Motor neuron (in vitro differentiated cells): ENCODE data around the gene TIPRL. TPM values are rescaled to one million over a fixed set of nuclear protein-coding genes. Genes with fewer than 3 reads are reported as not detected.

Source experiments
- ATAC-seq, 8 experiments: fragments of 200-7000 bp; cut with Tn5 transposase; replicated peaks in 6 of 8; 2 replicates each; pipeline ENCODE4 v1.8.0; 2021; ENCODE audit warnings: mild to moderate bottlenecking in 8 of 8, moderate library complexity in 8 of 8
- H3K27ac ChIP-seq, 2 donors: fragments of 250-450 bp; sonication (Bioruptor Pico); 2 replicates each; pipeline ENCODE4 v1.9.0; 2021; ENCODE audit warnings: antibody characterized with exemption in 2 of 2, mild to moderate bottlenecking in 2 of 2, moderate library complexity in 1 of 2
- H3K4me1 ChIP-seq, 2 donors: fragments of 250-450 bp; sonication (Bioruptor Pico); replicated peaks in 1 of 2; 2 replicates each; pipeline ENCODE4 v1.6.1; 2021; ENCODE audit warnings: antibody characterized with exemption in 2 of 2, mild to moderate bottlenecking in 2 of 2, moderate library complexity in 1 of 2
- H3K4me3 ChIP-seq, 5 donors: fragments of 250-450 bp; sonication (Bioruptor Pico); 2 replicates each; pipeline ENCODE4 v1.9.0; 2021; ENCODE audit warnings: antibody characterized with exemption in 5 of 5, mild to moderate bottlenecking in 5 of 5, moderate library complexity in 4 of 5
- WGBS, 10 experiments: fragments of 450-650 bp; shearing (Covaris generic); methylation state at CpG; one replicate each; pipeline ENCODE4 v1.0.0; 2022; 5-methylcytosine and 5-hydroxymethylcytosine counted together
- in situ Hi-C, 9 experiments: fragments of 400-800 bp; cut with MboI; loops; one replicate each; pipeline ENCODE4 v1.15.0; 2021; ENCODE audit warnings: low sequenced_read_pairs in 9 of 9, low pct_unique_long_range_greater_than_20kb in 2 of 9; ENCODE audit not compliant: unreplicated experiment in 9 of 9
- total RNA-seq, 8 experiments: library from RNA; unstranded; fragments of 300-600 nt; gene quantifications; 2 replicates each; pipeline versions ENCODE4 v1.2.3 to v1.2.4, GENCODE V29; 2022

Gene TIPRL
- total RNA-seq = 100 to 1,000 TPM in 1 of 8 experiments, 10 to 100 TPM in 7; 27.1 to 103 (median 59.4) TPM

- in situ Hi-C loops = no loop called here
- 0 to 9% (median 1%) methylated on average over 1 to 21 of the region's 56 CpGs; no CpG with 5 or more reads in 2 of the 10 experiments for WGBS, 10 experiments
- peak within 1 kb of the TSS; percentile 82 to 84 for H3K27ac ChIP-seq
- ATAC-seq = peak; percentile 88 to 96 (median 93)
- H3K4me3 ChIP-seq = peak within 1 kb of the TSS; percentile 57 to 92 (median 81)
- H3K4me1 ChIP-seq = peaks cover 0 to 12% of the 10 kb centered on the region in 2 donors
These were observed at the start of gene TIPRL for GRCh38 chr1:168178638-168179437. TIPRL (plus strand) TSS chr1:168178962; CDS start chr1:168179078, 116 bp downstream.

GRCh38 chr1:168129933-168130332 lies 48.8 kb upstream of the TIPRL start:
- Histone ChIP-seq H3K27ac (no peak overlapping the region), H3K4me1 (peaks cover 8 to 9% of the 10 kb centered on the region in 2 donors), H3K4me3 (no peak overlapping the region)
- ATAC-seq = no peak
- in situ Hi-C loops = no loop called here
- 74 to 100% (median 90%) methylated on average over 1 to 6 of the region's 6 CpGs; no CpG with 5 or more reads in 1 of the 10 experiments for WGBS, 10 experiments

- in situ Hi-C loops = no loop called here
- peak overlapping the region in 2 of 5 donors; percentile 73 to 89 for H3K4me3 ChIP-seq
These were observed 44.6 kb upstream of the TIPRL start for GRCh38 chr1:168134132-168134531.

GRCh38 chr1:168134642-168135041 lies 44.1 kb upstream of the TIPRL start:
- peaks cover 18 to 20% of the 10 kb centered on the region in 2 donors for H3K4me1 ChIP-seq
- in situ Hi-C loops = no loop called here
- WGBS, 10 experiments = 40 to 100% (median 82%) methylated on average over 1 to 6 of the region's 7 CpGs; no CpG with 5 or more reads in 1 of the 10 experiments
- no peak for ATAC-seq
- H3K4me3 ChIP-seq = peak overlapping the region in 4 of 5 donors; percentile 73 to 98 (median 92)
- H3K27ac ChIP-seq = no peak overlapping the region

More at GRCh38 chr1:168134132-168134531, 44.6 kb upstream of the TIPRL start:
- peaks cover 18 to 20% of the 10 kb centered on the region in 2 donors for H3K4me1 ChIP-seq
- ATAC-seq = no peak
- WGBS, 10 experiments = 20 to 75% (median 55%) methylated on average over 1 of the region's 1 CpG; no CpG with 5 or more reads in 4 of the 10 experiments
- no peak overlapping the region for H3K27ac ChIP-seq

GRCh38 chr1:168135116-168135920 lies 43.4 kb upstream of the TIPRL start:
- Histone ChIP-seq H3K4me3 (peak overlapping the region; percentile 55 to 98 (median 89)), H3K4me1 (peaks cover 18 to 20% of the 10 kb centered on the region in 2 donors), H3K27ac (no peak overlapping the region)
- WGBS, 10 experiments = 17 to 86% (median 38%) methylated on average over 1 to 12 of the region's 12 CpGs; no CpG with 5 or more reads in 4 of the 10 experiments
- ATAC-seq = peak in 5 of 8 experiments; percentile 2 to 17 (median 9)
- in situ Hi-C loops = no loop called here

- in situ Hi-C loops = no loop called here
- H3K4me1 ChIP-seq = peaks cover 18 to 20% of the 10 kb centered on the region in 2 donors
- peak overlapping the region; percentile 55 to 98 (median 89) for H3K4me3 ChIP-seq
- peak; percentile 33 to 68 (median 65) for ATAC-seq
- WGBS, 10 experiments = 0 to 12% (median 1%) methylated on average over 1 to 19 of the region's 63 CpGs; no CpG with 5 or more reads in 4 of the 10 experiments
- H3K27ac ChIP-seq = peak overlapping the region; percentile 10 to 57
These were observed 42.6 kb upstream of the TIPRL start for GRCh38 chr1:168135921-168136708.

- Histone ChIP-seq H3K4me3 (peak within 1 kb of the TSS; percentile 55 to 98 (median 89)), H3K4me1 (peaks cover 18 to 20% of the 10 kb centered on the region in 2 donors), H3K27ac (peak within 1 kb of the TSS; percentile 43 to 57)
- in situ Hi-C loops = no loop called here
- peak; percentile 42 to 79 (median 57) for ATAC-seq
- 0 to 18% (median 0%) methylated on average over 3 to 21 of the region's 86 CpGs; no CpG with 5 or more reads in 2 of the 10 experiments for WGBS, 10 experiments
These were observed 41.9 kb upstream of the TIPRL start, which contains the start of gene GPR161 for GRCh38 chr1:168136709-168137514. GPR161 (minus strand) TSS chr1:168136930; CDS start chr1:168104850, 32,080 bp downstream.

- ATAC-seq = peak in 2 of 8 experiments; percentile 25 to 27
These were observed 41.3 kb upstream of the TIPRL start for GRCh38 chr1:168137515-168137821.

GRCh38 chr1:168138134-168138533 lies 40.6 kb upstream of the TIPRL start:
- H3K4me1 ChIP-seq = peaks cover 18 to 20% of the 10 kb centered on the region in 2 donors
- in situ Hi-C loops = no loop called here
- peak overlapping the region in 1 of 5 donors; percentile 89 for H3K4me3 ChIP-seq
- ATAC-seq = no peak
- 65 to 100% (median 90%) methylated on average over 1 to 5 of the region's 5 CpGs for WGBS, 10 experiments
- no peak overlapping the region for H3K27ac ChIP-seq

More at GRCh38 chr1:168137515-168137821, 41.3 kb upstream of the TIPRL start:
- H3K4me3 ChIP-seq = peak overlapping the region; percentile 55 to 98 (median 89)
- in situ Hi-C loops = no loop called here
- peaks cover 18 to 20% of the 10 kb centered on the region in 2 donors for H3K4me1 ChIP-seq
- H3K27ac ChIP-seq = peak overlapping the region; percentile 43 to 56
- WGBS, 10 experiments = 0 to 16% (median 4%) methylated on average over 1 to 5 of the region's 6 CpGs; no CpG with 5 or more reads in 2 of the 10 experiments

- in situ Hi-C loops = no loop called here
- peaks cover 17 to 19% of the 10 kb centered on the region in 2 donors for H3K4me1 ChIP-seq
- H3K27ac ChIP-seq = no peak overlapping the region
- H3K4me3 ChIP-seq = no peak overlapping the region
- no peak for ATAC-seq
These were observed 39.7 kb upstream of the TIPRL start for GRCh38 chr1:168139070-168139469.

- Histone ChIP-seq H3K4me1 (peaks cover 0 to 7% of the 10 kb centered on the region in 2 donors), H3K4me3 (no peak overlapping the region), H3K27ac (no peak overlapping the region)
- in situ Hi-C loops = no loop called here
- ATAC-seq = no peak
- 33 to 100% (median 91%) methylated on average over 1 to 3 of the region's 3 CpGs; no CpG with 5 or more reads in 1 of the 10 experiments for WGBS, 10 experiments
These were observed 36.8 kb upstream of the TIPRL start for GRCh38 chr1:168141871-168142385.
